Neutrophil (primary cell): ENCODE measurements around the gene HTATIP2.
"Not testable (repeated sequence)": the region's sequence is repeated elsewhere in the genome, so short reads cannot be mapped to it uniquely, and the experiment has no call there.

Source experiments
- H3K27ac ChIP-seq: fragments of 200-600 bp; sonication (generic); 2 replicates; pipeline ENCODE4 v1.5.1; 2016; ENCODE audit warnings: mild to moderate bottlenecking, moderate library complexity
- H3K27me3 ChIP-seq: fragments of 200-600 bp; sonication (generic); 2 replicates; pipeline ENCODE4 v1.6.0; 2016; ENCODE audit warnings: mild to moderate bottlenecking
- H3K36me3 ChIP-seq: fragments of 200-600 bp; sonication (generic); 2 replicates; pipeline ENCODE4 v1.5.1; 2017
- H3K4me1 ChIP-seq, 2 experiments: fragments of 200-600 bp in 1 of 2; sonication (generic) in 1 of 2; 1 replicate in 1 of 2; 2 replicates in 1 of 2; pipeline versions ENCODE4 v1.5.1 to v1.6.1; 2013 to 2016; ENCODE audit warnings: low read depth in 1 of 2, low read length in 1 of 2, mild to moderate bottlenecking in 1 of 2, moderate library complexity in 1 of 2; ENCODE audit not compliant: control insufficient read depth in 1 of 2, insufficient read depth in 1 of 2
- H3K4me3 ChIP-seq, 2 experiments: fragments of 200-600 bp in 1 of 2; sonication (generic) in 1 of 2; 1 replicate in 1 of 2; 2 replicates in 1 of 2; pipeline ENCODE4 v1.5.1; 2013 to 2016; ENCODE audit warnings: low read depth in 1 of 2, low read length in 1 of 2, mild to moderate bottlenecking in 1 of 2, moderate library complexity in 1 of 2
- H3K9me3 ChIP-seq: fragments of 200-600 bp; sonication (generic); 2 replicates; pipeline ENCODE4 v1.5.1; 2016
- TF ChIP-seq, protein P1 (sequence below): fragments of 200-600 bp; sonication (generic); IDR thresholded peaks from 2 replicates; pipeline ENCODE4 v1.5.1; 2016; ENCODE audit warnings: antibody characterized with exemption

The HTATIP2 gene

DNA sequence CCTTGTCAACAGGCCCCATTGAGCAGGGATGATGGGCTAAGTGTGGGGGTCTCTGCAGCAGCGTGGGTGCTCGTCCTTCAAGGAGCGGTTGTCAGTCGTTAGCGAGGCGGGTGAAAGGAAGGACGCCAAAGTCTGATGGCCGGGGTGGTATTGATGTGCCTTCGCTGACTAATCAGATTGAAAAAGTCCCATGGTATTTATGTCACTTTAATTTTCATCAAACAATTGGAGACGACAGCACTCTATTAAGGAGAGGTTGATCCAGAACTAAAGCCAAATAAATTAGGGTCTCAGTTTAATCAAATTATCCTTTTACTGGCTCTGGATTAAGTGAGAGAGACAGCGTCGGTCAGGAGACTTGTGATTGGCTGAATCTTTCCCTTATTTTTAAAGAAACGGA is 9.6 kb downstream of the HTATIP2 start:
- no peaks in the 10 kb centered on the region for H3K27me3 ChIP-seq
- H3K9me3 ChIP-seq, result no peaks in the 10 kb centered on the region
- no peak overlapping the region for H3K27ac ChIP-seq
- H3K36me3 ChIP-seq, result peaks cover 80% of the 10 kb centered on the region
- no peak overlapping the region for H3K4me3 ChIP-seq
- H3K4me1 ChIP-seq, result no peaks in the 10 kb centered on the region
- TF ChIP-seq, protein P1, sequence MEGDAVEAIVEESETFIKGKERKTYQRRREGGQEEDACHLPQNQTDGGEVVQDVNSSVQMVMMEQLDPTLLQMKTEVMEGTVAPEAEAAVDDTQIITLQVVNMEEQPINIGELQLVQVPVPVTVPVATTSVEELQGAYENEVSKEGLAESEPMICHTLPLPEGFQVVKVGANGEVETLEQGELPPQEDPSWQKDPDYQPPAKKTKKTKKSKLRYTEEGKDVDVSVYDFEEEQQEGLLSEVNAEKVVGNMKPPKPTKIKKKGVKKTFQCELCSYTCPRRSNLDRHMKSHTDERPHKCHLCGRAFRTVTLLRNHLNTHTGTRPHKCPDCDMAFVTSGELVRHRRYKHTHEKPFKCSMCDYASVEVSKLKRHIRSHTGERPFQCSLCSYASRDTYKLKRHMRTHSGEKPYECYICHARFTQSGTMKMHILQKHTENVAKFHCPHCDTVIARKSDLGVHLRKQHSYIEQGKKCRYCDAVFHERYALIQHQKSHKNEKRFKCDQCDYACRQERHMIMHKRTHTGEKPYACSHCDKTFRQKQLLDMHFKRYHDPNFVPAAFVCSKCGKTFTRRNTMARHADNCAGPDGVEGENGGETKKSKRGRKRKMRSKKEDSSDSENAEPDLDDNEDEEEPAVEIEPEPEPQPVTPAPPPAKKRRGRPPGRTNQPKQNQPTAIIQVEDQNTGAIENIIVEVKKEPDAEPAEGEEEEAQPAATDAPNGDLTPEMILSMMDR, result no peak

DNA sequence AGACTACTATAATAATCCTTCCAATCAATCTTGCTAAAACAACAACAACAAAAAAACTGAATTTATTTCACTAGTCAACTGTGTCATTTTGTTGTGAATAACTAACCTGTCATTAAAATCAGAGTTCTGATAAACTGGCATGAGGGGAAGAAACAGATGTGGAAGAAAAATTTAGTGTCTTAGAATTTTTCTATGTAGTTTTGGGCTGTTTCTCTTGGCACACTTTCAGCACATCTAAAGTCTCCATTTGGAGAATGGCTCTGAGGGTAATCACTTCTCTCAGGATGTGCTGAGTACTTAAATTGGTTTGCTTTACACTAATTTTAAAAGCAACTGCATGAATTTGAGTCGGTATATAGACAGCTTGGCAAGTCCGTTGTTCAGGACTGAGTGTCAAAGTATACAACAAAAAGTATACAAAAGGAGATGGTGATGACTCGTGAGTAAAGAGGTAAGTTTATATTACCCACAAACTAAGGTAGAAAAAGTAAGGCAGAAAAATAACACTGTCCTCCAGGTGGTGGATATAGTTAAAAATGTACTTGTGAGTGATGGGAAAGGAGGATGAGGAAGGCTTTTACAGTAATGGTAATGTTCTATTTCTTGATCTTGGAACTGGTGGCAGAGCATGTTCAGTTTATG is 10.2 kb downstream of the HTATIP2 start:
- H3K36me3 ChIP-seq, result peaks cover 80% of the 10 kb centered on the region
- H3K27me3 ChIP-seq, result no peaks in the 10 kb centered on the region
- TF ChIP-seq, protein P1, result no peak
- H3K4me1 ChIP-seq, result no peaks in the 10 kb centered on the region
- H3K4me3 ChIP-seq, result no peak overlapping the region
- no peaks in the 10 kb centered on the region for H3K9me3 ChIP-seq
- no peak overlapping the region for H3K27ac ChIP-seq

DNA sequence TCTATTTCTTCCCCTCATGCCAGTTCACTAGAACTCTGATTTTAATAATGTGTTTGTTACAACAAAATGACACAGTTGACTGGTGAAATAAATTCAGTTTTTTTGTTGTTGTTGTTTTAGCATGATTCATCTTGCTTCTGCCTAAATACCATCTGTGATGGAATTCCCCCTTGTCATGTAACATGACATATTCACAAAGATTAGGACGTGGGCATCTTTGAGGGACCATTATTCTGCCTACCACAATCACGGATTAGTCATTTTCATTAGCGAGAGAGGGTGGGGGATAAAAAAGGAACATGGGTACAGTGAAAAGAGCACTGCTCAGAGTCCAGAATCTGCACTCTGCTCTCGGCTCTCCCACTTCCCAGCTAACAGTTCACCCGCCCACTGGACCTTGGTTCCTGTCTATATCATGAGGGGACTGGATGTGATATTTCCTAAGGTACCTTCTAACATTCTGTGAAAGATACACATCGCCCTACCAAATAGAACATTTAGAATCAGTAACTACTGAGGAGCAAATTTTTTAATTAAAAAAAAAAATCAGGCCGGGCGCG is 11.3 kb downstream of the HTATIP2 start:
- H3K4me3 ChIP-seq, result no peak overlapping the region
- TF ChIP-seq, protein P1, result no peak
- no peaks in the 10 kb centered on the region for H3K27me3 ChIP-seq
- no peak overlapping the region for H3K27ac ChIP-seq
- no peaks in the 10 kb centered on the region for H3K4me1 ChIP-seq
- H3K9me3 ChIP-seq, result no peaks in the 10 kb centered on the region
- H3K36me3 ChIP-seq, result peaks cover 82% of the 10 kb centered on the region

DNA sequence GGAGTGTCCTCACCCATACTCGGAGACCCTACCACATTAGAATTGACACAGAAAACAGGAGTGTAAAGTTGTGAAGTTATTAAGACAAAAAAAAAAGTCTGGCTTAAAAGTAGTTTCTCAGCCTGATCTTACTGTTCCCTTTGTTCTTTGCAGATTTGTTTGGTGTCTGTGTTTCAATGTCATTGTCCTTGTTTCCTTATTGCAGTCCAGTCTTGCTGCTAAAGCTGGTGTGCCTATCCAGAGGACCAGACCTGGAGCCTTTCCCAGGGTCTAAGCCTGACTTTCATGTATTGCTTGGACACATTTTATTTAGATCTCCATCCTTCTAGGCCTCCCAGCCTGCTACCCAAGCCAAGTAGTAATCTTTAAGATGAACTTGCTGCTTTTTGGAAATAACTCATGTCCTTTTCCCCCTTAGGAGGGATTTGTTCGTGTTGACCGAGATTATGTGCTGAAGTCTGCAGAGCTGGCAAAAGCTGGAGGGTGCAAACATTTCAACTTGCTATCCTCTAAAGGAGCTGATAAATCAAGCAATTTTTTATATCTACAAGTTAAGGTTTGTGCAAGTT is 12.7 kb downstream of the HTATIP2 start:
- Histone ChIP-seq H3K9me3 (no peaks in the 10 kb centered on the region), H3K27me3 (no peaks in the 10 kb centered on the region), H3K36me3 (peaks cover 72% of the 10 kb centered on the region), H3K27ac (no peak overlapping the region), H3K4me1 (no peaks in the 10 kb centered on the region), H3K4me3 (no peak overlapping the region)
- TF ChIP-seq, protein P1, result no peak

DNA sequence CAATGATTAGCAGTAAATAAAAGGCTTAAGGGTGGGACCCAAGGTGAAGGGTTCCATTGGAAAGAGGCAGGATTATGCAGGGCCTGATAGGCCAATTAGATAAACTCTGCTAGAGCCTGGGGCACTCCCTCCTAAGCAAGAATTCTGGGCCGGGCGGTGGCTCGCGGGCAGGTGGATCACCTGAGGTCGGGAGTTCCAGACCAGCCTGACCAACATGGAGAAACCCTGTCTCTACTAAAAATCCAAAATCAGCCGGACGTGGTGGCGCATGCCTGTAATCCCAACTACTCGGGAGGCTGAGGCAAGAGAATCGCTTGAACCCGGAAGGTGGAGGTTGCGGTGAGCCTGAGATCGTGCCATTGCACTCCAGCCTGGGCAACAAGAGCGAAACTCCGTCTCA is 22.5 kb downstream of the HTATIP2 start:
- not testable (repeated sequence) for H3K27ac ChIP-seq, H3K4me3 ChIP-seq, H3K9me3 ChIP-seq, H3K27me3 ChIP-seq
- H3K4me1 ChIP-seq, result peaks cover 11 to 19% of the 10 kb centered on the region in 2 experiments
- peaks cover 39% of the 10 kb centered on the region for H3K36me3 ChIP-seq
